HG03039 (cell line): ENCODE data around the gene CTBP2.
"Not testable (repeated sequence)": the region's sequence is repeated elsewhere in the genome, so short reads cannot be mapped to it uniquely, and the experiment has no call there.

Experiments used
- ATAC-seq: cut with Tn5 transposase; IDR thresholded peaks from one replicate; pipeline ENCODE4 v1.9.1; 2021; ENCODE audit warnings: mild to moderate bottlenecking, moderate library complexity; ENCODE audit not compliant: unreplicated experiment

The CTBP2 gene

DNA sequence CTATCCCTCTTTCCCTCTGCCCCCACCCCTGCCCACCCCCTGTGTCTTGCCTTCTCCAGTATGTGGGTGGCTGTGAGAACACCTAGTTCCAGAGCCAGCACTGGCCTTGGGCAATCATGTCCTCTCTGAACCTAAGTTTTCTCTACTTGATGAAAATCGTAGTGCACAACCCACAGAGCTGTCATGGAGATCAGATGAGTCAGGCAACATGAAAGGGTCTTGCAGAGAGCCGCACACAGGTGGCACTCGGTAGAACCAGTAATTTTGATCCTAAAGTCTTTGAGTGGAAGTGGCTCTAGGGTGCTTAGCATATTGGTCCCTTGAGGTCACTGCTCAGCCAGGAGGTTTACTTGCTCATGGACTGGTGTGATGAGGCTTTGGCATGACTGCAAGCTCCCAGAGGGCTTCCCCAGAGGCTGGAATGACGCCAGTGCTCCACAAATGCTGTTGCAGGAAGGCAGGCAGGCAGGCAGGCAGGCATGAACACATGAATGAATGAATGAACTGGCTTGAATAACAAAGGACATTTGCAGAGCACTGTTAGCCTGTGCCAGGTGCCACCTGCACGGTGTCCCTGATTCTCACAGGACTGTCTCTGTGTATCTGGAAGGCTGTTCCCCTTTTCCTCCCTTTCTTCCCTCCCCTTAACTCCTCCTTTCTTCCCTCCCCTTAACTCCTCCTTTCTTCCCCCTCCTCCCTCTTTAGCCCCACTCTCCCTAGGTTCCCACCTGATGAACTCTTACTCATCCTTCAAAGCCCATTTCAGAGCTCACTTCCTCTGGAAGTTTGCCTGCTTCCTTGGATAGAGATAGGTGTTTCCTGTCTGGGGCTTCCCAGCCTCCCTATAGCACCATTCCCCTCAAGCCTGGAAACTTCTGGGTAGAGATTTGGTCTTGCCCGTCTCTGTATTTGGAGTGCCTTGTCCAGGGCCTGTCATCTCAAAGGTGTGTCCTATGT is 27.2 kb upstream of the CTBP2 start:
- no peak for ATAC-seq

DNA sequence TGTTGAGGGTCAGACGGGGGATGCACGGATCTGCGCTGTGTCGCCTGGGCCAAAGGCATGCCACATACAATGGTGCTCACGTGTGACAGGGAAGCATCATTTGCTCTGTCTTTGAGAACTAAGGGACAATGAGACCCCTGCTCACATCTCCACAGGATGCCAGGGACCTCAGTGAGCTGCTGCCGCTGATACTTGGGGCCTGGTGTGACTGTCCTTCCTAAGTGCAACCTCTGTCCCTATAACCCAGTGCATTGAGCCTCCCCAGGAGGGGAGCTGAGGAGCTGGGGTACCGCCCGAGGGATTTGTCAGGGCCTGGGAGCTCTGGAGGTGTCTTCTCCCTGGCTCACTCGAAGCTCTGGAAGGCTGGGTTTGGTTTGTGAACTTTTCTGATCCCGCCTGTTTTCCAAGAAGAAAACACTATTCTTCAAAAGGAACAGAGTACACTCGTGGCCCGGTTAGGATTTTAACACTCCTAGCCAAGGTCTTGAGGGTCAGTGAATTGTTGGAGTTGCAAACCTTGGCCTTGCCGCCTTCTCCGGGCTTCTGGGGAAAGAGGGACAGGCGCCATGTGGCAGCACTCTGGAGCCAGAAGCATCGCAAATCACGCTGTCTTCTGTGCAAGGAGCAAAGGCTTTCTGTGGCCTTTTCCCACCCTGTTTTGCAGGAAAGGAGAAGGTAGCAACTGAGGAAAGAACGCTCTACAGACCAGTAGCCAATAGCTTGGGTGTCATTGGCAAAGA is 26.2 kb upstream of the CTBP2 start:
- ATAC-seq = no peak

DNA sequence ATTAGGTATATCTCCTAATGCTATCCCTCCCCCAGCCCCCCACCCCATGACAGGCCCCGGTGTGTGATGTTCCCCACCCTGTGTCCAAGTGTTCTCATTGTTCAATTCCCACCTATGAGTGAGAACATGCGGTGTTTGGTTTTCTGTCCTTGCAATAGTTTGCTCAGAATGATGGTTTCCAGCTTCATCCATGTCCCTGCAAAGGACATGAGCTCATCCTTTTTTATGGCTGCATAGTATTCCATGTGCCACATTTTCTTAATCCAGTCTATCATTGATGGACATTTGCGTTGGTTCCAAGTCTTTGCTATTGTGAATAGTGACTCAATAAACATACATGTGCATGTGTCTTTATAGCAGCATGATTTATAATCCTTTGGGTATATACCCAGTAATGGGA is 18.7 kb upstream of the CTBP2 start:
- not testable (repeated sequence) for ATAC-seq

DNA sequence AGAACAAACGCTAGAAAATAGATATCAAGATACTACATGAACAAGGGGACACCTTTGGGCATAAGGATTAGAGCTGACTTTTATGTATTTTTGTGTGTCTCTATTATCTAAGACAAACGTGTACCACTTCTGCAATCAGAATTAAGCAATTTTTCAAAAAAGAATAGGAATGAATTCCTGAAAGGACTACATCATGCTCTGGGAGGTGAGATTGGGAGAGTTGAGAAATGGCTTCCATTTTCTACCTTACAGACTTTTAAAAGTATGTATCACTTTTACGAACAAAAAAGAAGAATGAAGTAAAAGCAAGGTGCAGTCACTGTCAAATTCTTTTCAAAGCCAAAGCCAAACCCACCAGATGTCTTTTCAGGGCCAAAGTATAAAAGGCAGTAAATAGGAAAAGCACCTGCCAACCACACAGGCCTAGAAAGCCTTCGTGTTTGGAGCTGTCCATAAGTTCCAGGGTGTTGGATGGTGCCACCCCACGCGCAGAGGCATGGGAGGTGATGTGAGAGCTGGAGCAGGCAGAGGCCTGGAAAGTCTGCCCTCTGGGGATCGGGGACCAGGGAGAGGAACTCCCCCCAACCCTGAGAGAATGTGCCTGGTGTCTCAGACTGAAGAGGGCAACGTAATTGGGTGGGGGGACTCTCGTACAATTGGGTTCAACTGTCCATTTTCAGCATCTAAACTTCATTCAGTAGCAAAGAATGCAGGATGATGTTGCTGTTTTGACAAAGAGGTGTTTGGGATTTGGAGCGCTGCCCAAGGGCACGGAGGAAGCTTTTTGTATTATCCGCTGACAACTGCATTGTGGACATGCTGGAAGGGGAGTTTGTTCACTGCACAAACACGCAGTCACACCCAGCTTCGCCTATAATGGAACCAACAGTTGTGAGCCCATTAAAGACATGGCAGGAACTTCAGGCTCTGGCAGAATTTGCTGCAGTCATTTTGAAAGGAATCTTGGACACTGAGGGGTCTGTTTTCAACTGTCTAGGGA is 17.6 kb upstream of the CTBP2 start:
- ATAC-seq = no peak

DNA sequence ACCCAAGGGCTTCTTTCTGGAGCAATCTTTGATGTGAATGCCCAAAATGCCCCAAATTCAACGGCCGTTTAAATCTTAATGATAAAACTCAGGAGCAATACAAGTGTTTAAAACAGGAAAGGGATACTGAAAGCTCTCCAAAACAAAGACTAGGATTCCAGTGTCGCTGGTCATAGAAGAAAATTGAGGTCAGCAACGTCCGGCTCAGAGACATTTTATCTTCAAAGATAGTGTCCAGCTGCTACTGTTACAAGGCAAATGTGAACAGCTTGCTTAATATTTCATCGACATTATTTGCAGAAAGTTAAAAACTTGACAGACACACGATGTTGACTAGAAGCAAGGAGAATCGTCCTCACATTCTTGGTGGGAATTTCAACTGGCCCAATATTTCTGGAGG is 15.4 kb upstream of the CTBP2 start:
- ATAC-seq = no peak

DNA sequence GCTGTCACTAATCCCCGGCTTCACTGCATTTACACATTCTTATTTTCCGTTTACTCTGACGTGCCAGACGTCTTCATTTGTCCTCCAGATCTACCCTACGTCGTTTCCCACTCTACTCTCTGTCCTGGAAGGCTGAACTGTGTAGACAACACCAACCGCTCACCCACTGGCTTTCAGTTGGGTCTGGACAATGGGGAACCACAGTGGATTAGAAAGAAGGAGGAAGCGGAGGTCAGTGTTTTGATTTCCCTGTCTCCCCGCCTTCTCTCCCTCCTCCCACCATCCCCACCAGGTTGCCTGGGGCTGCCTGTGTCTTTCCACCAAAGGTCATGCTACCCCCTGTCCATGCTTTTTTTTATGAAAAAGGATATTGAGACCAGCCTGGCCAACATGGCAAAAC is 14.0 kb upstream of the CTBP2 start:
- ATAC-seq = no peak

DNA sequence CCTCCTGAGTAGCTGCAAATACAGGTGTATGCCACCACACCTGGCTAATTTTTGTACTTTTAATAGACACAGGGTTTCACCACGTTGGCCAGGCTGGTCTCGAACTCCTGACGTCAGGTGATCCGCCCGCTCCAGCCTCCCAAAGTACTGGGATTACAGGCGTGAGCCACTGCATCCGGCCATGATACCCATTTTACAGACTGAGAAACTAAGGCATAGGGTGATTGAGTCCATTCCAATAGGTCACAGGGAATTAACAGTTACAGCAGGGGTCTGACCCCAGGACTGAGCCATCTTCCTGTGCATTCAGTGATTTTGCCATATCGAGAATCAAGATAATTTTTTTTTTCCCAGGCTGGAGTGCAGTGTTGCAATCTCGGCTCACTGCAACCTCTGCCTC is 12.3 kb upstream of the CTBP2 start:
- ATAC-seq = no peak

DNA sequence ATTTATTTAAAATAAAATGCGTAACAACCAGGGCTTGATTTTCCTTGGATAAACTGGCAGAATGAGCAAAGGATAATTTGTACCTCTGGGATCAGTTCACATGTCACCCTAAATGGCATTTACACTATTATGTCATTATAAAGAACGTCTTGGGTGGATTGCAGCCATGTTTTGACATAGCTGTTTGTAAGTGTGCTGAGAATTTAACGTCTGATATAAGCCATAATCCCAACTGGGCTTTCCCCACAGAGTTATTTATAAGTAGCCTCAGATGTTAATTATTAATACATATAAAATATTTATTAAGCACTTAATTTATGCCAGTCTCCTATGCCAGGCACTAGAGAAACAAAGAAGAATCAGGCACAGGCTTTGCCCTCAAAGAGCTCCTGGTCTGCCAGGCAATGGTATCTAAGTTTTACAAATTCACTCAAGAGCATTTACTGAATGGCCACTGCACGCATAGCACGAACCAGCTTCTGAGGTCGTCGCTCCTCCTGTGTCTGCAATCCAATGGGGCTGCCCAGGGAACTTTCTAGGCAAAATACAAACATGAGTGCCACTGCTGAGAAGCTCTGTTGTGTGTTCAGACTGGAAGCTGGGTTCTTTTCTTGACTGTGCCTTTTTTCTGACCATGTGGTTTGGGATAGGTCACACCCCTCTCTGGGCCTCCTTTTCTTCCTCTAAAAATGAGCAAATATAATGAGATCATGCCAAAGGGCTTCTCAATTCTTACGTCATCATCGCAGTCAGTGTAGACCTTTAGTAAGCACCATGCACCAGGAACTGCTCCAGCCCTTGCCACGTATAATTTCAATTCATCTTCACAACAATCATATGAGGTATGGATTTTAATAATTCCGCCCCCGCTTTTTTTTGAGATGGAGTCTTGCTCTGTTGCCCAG is 11.3 kb upstream of the CTBP2 start:
- no peak for ATAC-seq

DNA sequence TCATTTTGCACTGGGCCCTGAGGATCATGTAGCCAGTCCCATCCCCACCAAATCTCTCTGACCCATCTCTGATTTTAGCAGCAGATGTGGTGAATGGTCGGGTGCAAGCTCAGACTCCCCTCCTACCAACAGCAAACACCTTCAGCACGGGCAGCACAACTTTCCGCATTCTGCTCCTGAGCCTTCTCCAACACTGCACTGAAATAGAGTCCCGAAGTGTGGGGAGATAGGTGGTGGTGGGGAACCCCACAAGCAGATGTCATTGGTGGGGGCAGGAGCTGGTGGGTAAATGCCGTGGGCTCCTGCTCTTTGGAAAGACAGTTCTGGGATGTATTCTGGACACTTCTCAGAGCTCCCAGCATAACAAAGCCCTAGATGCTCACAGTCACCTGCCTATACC is 9.6 kb upstream of the CTBP2 start:
- ATAC-seq = no peak

DNA sequence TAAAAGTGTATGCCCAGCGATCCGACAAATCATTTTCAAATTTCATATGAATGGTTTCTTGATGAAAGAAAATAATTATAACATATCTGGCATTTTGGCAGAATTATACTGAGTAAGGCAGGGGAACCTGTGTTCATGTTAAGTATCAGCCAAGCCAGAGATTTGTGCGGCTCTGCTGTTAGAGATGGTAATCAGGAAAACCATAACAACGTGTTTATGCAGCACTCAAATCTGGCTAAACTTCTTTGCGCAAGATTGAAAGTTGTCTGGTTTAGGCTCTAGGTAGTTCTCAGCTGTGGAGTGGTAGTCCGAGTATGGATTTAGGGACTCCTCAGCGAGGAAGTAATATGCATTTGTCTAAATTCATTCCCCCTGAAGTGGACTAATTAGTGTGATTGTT is 8.9 kb upstream of the CTBP2 start:
- ATAC-seq = no peak

DNA sequence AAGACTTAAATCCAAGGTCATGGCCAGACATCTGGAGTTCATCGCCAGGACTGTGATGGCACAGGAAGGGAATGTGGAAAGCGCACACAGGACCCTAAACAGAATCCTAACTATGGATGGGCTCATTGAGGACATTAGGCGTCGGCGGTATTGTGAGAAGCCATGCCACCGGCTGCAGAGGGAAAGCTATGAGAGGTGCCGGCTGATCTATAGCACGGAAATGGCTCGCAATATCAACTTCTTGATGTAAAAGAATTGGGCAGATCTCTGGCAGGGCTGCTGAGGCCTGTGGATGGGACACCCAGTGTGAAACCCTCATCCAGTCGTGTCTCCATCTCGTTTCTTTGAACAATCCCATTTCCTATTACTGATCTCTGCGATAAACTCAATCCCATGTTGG is 6.3 kb upstream of the CTBP2 start:
- ATAC-seq = no peak

DNA sequence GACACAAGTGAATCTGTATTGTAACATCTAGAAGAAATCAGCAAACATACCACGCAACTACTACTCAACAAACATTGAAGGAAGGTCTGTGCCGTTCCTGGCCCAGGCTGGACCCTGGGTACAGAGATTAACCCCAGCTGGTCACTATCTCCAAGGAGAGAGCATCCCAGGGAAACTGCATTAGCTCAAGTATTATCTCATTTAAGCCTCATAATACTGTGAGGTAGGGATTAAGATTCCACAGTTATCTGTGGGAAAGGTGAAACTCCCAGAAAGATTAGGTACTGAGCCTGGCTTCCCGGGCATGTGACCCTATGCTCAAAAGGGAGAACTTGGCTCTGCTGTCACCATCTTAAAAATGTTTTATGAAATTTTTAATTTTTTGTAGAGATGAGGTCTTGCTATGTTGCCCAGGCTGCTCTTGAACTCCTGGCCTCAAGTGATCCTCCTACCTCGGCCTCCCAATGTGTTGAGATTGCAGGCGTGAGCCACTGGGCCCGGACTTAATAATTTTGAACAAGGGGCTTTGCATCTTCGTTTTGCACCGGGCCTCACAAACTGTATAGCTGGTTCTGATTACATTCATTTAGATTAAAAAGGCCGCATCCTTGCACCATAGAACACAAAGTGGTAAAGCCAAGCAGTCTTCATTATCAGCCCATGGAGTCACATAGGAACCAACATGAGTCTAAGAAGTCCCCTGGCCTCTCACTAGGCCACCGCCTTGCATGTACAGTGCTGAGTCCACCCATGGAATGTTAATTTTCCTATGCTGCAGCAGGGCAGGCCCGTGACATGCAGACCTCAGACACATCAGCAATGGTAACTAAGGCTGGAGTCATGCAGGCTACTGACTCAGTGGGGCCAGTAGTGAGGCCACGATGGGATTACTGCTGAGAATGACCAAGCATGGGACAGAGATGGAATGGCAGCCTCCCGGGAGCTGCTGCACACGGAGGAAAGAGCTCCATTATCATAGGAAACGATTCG is 5.5 kb upstream of the CTBP2 start:
- no peak for ATAC-seq

DNA sequence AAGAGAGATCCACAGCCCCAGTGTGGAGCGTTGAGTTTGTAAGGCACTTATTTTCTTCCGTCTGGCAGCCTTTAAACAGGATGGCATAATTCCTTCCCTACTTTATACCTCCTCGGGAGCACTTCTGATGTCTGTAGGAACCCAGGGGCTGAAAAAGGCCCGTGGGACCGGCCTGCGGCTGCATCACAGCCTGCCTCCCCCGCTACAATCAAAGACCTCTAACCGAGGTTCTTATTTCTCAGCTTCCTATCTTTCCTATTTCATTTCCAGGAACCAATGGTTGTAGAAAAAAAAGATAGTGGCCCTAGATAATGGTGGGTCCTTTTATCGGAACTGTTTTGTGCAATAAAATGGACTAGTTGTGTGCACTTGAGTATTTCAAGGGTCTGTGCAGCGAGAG is 4.1 kb upstream of the CTBP2 start:
- ATAC-seq = no peak

DNA sequence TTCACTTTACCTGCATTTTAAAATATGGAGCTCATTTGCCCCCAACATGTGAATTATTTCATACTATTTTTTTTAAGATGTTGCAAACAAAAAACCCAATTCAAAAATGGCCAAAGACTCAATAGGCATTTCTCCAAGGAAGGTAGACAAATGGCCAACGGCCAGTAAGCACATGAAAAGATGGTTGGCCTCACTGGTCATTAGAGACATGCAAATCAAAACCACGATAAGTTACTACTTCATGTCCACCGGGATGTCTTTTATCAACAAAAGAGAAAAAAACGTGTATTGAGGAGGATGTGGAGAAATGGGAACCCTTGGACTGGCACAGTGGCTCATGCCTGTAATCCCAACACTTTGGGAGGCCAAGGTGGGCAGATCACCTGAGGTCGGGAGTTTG is 3.4 kb upstream of the CTBP2 start:
- no peak for ATAC-seq

DNA sequence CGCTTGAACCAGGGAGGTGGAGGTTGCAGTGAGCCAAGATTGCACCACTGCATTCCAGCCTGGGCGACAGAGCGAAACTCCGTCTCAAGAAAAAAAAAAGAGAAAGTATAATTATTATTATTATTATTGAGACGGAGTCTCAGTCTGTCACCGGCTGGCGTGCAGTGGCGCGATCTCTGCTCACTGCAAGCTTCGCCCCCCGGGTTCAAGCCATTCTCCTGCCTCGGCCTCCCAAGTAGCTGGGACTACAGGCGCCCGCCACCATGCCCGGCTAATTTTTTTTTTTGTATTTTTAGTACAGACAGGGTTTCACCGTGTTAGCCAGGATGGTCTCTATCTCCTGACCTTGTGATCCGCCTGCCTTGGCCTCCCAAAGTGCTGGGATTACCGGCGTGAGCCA is 2.9 kb upstream of the CTBP2 start:
- not testable (repeated sequence) for ATAC-seq

DNA sequence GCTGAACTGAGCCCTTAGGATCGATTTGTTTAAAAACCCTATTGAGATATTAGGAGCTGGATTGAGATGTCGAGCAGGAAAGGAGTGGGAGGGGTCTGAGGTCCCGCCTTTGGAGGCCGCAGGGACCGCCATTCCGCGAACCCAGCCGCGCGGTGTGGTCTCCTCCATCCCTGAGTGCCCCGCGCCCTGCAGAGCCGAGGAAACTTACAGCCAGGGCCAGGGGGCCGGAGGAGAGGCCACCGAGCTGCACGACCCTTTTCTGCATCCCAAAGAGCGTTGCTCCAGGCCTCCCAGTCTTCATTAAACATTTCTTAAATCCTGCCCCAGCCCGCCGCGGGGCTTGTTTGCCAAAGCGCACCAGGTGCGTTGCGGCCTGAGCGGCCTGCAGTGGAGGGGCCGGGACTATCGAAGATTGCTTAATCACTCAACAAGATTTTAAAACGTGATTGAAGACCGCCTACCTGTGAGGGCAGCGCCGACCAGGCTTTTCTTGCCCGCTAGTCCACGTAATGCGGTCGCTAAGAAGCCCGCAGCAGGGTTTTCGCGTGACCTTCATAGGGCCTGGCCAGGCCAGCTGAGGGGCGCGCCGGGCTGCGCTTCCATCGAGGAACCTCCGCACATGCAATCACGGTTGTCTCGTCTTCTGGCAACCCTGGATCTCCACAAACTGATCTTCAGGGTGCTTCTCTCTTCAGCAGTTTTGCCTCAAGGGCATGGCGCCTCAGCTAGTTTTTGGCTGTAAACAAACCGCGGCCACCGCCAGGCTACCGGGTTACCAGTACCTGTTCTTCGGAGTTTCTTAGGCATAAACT is 2.0 kb upstream of the CTBP2 start:
- ATAC-seq = no peak

DNA sequence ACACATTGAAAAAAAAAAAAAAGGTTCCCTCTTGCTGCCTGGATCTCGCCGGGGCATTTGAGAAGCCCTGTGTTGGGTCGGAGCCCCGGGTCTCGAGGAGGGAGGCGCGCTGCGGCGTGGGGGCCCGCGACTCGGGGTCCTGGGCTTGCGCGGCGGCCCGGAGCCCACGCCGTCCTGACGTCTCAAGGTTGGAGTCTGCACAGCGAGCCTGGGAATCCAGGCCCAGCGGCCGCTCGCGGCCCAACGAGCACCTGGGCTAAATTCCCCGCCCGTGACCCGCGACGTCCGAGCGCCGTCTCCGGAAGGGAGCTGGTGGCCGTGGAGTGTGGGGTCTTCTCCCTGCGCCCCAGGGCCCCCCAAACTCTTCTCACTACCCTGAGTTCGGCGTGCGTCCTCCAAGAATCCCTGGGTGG is 1.4 kb upstream of the CTBP2 start:
- no peak for ATAC-seq
